DOHH2 (cell line): ENCODE data around the gene PRTN3.

Experiments
- EZH2phosphoT487 ChIP-seq: fragments of 200-600 bp; sonication (generic); IDR thresholded peaks from 2 replicates; pipeline ENCODE4 v1.6.1; 2017; ENCODE audit warnings: borderline replicate concordance, mild to moderate bottlenecking, antibody characterized with exemption, low read length, moderate library complexity, mixed read lengths
- TF ChIP-seq, protein P1 (sequence below): fragments of 200-600 bp; sonication (generic); IDR thresholded peaks from one replicate; pipeline ENCODE4 v1.5.1; 2014; ENCODE audit warnings: antibody characterized with exemption, mild to moderate bottlenecking, low read depth, low read length; ENCODE audit not compliant: poor library complexity, severe bottlenecking

DNA sequence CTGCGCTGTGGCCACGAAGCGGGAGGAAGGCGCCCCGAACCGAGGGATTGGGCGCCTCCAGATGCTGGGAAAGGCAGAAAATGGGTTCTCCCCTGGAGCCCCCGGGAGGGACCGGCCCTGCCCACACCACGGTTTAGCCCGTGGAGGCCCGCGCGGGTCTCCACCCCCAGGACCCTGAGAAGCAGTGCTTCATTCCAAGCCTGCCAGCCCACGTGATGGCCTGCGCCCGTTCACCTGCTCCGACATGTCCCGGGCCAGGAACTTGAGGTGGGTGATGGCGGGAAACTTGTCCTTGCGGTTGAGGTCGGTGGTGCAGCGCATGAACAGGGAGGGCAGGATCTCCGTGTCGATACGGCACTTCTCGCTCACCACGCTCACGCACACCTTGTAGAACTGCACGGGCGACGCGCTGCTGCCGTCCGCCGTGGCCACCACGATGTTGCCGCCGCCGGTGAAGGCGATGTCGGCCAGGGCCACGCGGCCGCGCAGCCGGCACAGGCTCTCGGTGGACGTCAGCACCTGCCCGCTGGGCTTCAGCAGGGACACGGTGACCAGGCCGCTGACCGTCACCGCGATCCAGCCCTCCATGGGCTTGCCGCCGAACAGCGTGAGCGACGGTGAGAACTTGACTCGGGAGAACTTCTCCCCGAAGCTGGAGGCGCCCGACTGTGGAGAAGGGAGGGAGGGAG lies 44.9 kb downstream of the PRTN3 start:
- TF ChIP-seq, protein P1, sequence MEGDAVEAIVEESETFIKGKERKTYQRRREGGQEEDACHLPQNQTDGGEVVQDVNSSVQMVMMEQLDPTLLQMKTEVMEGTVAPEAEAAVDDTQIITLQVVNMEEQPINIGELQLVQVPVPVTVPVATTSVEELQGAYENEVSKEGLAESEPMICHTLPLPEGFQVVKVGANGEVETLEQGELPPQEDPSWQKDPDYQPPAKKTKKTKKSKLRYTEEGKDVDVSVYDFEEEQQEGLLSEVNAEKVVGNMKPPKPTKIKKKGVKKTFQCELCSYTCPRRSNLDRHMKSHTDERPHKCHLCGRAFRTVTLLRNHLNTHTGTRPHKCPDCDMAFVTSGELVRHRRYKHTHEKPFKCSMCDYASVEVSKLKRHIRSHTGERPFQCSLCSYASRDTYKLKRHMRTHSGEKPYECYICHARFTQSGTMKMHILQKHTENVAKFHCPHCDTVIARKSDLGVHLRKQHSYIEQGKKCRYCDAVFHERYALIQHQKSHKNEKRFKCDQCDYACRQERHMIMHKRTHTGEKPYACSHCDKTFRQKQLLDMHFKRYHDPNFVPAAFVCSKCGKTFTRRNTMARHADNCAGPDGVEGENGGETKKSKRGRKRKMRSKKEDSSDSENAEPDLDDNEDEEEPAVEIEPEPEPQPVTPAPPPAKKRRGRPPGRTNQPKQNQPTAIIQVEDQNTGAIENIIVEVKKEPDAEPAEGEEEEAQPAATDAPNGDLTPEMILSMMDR = no peak
- TF ChIP-seq EZH2phosphoT487 = no peak
